G401.6 (cell line): Measurements from ENCODE around the gene SMC1B.
"Not testable (repeated sequence)": the region's sequence is repeated elsewhere in the genome, so short reads cannot be mapped to it uniquely, and the experiment has no call there.

ENCODE experiments used
- FAIRE-seq: peaks from 2 replicates; lab custom pipeline; 2012; peaks lifted over from hg19 to GRCh38; lab: Jason Lieb, UNC

SMC1B gene

GRCh38 chr22:45421349-45422055 is 8.1 kb upstream of the SMC1B start:
- peak; percentile 86 for FAIRE-seq

DNA sequence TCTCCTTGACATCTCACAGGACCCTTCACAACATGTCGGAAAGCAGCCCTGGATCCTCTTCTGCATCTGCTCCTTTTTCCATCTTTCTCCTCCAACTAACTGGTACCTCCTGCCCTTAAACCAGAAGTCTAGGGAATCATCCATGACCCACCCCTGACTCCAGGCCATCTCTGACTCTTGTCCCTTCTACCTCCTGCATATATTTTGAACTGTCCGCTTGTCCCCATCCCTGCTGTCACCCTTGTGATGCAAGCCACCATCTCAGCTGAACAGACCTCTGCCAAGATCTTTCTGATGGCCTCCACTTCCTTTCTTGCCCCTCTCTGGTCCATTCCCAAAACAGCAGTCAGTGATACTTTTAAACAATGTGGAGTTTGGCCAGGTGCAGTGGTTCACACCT is 7.1 kb upstream of the SMC1B start:
- no peak for FAIRE-seq

- no peak for FAIRE-seq
These were observed 6.6 kb upstream of the SMC1B start for GRCh38 chr22:45420011-45420410.

DNA sequence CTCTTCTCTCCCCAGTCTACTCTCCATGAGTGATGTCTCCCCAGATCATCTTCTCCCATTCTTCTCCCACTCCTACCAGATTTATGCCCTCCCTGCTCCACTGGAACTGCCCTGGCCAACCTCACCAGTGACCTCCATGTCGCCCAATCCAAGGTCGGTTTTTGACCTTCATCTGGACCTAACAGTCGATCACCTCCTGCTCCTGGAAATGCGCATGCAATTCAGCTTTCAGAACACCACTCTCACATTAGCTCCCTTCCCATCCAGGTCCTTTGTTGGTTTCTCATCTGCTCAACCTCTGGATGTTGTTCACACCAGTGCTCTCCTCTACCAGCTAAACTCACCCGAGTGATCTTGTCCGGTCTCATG is 5.4 kb upstream of the SMC1B start:
- FAIRE-seq, result no peak

GRCh38 chr22:45418056-45418769 is 4.8 kb upstream of the SMC1B start:
- FAIRE-seq, result no peak

DNA sequence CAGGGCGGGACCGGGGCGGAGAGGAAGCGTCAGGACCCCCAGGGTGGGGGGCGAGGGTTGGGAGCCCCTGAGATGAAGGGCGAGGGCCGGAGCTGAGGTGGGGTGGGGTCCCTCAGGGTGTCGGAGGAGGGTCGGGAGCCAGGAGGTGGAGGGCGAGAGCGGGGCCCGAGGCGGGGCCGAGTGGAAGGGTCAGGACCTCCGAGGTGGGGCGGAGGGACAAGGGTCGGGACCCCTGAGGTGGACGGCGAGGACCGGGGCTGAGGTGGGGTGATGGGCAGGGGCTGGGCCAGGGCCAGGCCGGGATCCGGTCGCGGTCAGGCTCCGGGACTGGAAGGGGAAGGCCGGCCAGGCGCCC is 409 bp downstream of the SMC1B start:
- no peak for FAIRE-seq

DNA sequence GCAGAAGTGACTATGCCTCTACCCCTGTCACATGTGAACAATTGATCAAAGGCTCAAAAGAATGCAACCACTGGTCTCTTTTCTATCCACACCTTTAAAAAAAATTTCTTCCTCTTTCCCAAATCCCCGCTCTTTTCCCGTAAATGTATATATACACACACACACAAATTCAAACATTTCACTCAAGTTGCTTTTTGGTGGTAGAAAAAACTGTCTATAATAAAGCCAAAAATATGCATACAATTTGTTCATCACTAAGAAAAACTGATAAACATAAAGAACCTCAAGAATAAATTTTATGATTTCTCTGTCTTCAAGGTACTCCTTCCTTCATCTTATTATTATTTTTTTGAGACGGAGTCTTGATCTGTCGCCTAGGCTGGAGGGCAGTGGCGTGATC is 5.6 kb downstream of the SMC1B start:
- no peak for FAIRE-seq

DNA sequence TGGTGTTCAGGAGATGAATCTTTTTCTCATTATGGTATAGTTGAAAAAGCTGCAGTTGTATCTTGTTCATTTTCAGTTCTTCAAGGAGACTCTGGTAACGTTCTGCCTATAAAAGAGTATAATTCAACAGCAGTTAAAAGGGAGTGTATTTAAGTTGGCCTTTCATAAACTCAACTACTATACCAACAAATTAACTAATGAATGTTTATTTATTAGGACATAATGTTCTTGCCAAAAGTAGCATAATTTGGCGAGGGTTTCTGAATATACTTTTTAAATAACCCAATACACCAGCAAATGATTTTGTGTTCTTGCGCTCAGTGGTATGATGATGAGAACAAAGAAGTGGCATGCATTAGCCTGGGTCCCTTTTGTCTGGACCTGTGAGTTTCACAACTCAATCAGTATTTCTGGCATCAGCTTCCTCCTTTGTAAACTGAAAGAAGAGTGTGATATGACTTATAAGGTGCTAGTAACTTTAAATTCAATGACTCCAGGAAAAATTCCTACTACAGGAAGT is 10.9 kb downstream of the SMC1B start:
- no peak for FAIRE-seq

- FAIRE-seq, result no peak
These were observed 13.5 kb downstream of the SMC1B start for GRCh38 chr22:45399712-45400445.

DNA sequence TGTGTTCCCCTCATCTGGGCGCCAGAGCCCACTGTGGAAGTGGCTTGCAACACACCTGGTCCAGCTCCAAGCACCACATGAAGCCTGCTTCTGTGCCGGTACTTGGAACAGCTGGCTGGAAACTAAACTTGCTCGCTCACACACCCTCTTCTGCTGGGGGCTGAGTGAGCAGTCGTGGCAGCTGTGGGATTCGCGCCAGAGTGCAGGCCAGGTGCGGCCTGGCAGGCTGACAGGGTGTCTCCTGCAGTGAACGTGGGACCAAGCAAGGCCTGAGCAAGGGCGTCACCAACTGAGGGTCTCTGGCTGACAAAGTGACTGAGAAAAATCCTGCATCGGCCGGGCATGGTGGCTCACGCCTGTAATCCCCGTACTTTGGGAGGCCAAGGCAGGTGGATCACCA is 15.2 kb downstream of the SMC1B start:
- no peak for FAIRE-seq

- FAIRE-seq, result no peak
These were observed 15.6 kb downstream of the SMC1B start for GRCh38 chr22:45397806-45398205.

DNA sequence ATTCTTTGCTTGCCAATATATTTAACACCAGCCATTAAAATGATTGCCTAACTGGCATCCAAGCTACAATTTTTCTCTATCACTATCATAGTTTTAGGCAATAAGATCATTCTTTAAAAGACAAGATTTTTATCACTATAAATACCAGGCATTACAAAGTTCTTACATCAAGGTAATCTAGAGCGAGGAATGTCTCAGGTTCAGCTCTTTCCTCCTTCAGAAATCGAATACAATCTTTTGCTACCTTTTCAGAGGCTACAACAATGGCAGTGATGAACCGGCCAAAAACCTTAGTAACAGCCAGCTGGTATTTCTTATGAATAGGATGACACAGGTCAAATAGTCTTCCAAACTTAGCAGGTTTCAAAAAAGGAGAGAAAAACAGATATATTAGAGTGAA is 23.9 kb downstream of the SMC1B start:
- FAIRE-seq, result no peak

- FAIRE-seq, result no peak
These were observed 32.1 kb downstream of the SMC1B start for GRCh38 chr22:45381348-45381747.

GRCh38 chr22:45376703-45377102 is 36.7 kb downstream of the SMC1B start:
- no peak for FAIRE-seq

- FAIRE-seq, result no peak
These were observed 37.4 kb downstream of the SMC1B start for GRCh38 chr22:45376009-45376408.

DNA sequence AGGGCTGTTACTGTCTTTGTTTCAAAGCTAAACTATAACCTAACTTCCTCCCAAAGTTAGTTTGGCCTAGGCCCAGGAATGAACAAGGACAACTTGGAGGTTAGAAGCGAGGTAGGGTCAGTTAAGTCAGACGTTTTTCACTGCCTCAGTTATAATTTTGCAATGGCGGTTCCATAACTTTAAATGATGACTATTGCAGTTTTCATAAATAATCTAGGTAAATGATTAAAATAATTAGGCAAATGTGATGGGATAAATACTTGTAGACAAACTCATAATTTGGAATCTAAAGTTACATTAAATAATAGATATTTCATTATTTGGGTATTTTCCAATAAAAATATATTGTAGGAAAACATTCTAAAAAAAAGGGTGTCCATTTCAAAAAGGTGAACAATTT is 39.8 kb downstream of the SMC1B start:
- peak; percentile 33 for FAIRE-seq

DNA sequence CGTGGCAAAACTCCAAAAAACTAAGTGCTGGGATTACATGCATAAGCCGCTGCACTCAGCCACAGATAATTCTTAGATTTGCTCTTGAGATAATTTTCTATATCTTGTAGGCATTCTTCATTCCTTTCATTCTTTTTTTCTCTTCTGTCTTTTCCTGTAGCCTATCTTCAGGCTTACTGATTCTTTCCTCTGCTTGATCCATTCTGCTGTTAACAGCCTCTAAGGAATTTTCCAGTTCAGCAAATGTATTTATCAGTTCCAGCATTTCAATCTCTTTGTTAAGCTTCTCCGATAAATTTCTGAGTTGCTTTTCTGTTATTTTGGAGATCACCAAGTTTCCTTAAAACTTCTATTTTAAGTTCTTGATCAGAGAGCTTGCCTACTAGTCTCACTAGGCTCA is 46.7 kb downstream of the SMC1B start:
- FAIRE-seq, result no peak

GRCh38 chr22:45359627-45360026 is 53.8 kb downstream of the SMC1B start:
- FAIRE-seq, result no peak

DNA sequence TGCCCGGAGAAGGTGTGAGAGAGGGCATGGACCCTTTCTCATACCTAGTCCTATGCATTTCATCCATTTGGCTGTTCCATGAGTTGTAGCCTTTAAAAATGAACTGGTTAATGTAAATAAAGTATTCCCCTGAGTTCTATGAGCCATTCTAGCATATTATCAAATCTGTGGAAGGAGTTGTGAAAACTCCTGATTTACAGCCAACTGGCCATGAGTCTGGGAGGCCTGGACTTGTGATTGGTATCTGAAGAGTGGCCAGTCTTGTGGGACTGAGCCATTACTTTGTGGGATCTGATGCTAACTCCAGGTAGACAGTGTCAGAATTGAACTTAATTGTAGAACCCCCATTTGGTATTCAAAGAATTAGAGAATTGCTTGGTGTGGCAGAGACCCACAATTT is 55.3 kb downstream of the SMC1B start:
- FAIRE-seq, result no peak

DNA sequence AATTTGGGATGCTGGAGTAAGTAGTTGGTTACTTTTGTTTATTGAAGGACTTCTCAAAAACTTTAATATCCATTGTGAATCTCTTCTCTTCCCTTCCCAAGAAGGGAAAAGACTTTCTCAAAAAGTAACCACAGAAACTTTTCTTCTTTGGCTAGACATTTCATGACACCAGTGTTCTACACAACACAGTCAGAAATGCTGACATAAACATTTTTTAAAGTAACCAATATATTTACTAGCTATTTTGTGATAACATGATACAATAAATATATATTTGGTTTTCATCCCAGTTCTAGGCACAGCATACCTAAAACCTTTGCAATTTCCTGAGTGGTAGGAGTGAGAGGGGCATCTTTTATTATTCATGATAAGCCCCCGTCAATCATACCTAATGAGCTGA is 55.9 kb downstream of the SMC1B start:
- no peak for FAIRE-seq

DNA sequence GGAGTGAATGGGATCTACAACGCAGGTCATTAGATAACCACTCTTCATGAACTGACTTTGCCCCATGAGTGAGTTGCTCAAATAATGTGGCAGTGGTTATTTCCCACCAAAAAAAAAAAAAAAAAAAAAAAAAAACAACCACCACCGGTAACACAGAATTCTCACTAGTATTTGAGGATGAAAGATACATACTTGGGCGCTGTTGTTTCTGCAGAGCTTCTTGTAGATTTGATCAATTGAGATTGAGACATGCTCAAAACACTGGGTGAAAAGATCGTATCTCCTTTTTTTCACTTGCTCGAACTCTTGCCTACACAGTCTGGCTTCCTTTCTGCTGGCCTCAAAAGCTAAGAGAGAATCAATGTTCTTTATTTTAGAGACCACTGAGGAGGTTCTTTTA is 59.6 kb downstream of the SMC1B start:
- FAIRE-seq, result no peak

DNA sequence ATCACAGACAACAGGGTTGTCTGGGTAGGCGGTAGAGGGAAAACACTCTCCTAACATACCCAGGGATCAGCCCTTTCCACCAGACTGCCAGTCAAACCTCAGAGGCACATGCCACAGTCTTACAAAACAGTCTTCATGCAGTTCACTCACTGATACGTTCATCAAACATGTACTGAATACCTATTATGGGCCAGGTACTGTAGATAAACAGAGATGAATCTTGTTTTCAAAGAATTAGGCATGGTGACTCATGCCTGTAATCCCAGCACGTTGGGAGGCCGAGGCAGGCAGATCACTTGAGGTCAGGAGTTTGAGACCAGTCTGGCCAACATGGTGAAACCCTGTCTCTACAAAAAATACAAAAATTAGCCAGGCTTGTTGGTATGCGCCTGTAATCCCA is 60.6 kb downstream of the SMC1B start:
- not testable (repeated sequence) for FAIRE-seq

DNA sequence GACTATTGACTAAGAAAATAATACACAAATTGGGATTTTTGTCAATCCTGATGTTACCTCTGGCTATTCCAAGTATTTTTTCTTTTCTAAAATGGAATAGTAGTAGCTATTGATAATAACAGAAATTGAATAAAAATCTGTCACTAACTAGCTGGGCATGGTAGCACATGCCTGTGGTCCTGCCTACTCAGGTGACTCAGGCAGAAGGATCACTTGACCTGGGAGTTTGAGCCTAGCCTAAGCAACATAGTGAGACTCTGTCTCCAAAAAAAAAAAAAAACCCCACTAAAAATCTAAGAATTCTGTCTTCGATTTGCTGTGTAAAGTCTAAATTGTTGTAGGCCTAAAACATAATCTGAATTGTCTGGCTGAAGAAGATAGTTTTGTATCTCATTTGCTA is 61.4 kb downstream of the SMC1B start:
- FAIRE-seq, result no peak
